Measurements from ENCODE around the gene GDI1.

GDI1 gene

DNA sequence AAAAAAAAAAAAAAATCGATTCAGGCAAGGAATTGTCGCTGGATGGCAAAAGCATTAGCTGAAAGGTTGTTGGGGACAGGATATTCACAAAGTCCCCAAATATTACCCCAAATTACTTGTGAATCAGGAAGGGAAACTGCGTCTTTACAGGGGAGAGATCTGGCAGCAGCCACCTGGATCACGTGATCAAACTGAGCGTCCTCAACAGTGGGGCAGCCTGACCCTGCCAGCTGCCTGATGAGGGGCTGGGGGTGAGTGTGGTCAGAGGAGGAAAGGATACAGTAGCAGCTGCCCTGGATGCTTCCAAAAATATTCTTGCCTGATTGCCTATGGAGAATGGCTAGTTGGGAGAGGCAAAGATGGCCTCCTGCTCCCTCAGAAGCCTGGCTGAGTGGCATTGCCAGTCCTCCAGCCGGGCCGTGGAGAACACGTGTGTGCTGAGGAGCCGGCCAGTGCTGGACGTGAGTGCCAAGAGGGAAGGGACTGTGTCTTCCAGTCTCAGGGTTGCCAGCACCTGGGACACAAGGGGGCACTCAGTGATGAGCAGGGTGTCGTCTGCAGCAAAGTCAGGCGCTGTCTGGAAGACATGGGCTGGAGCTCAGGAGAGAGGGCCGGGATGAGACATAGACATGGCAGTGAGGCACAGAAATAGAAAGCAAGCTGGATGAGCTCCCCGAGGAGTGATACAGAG lies 45.1 kb downstream of the GDI1 start:
- CTCF ChIA-PET = no interaction called here
- TF ChIP-seq, protein P1, sequence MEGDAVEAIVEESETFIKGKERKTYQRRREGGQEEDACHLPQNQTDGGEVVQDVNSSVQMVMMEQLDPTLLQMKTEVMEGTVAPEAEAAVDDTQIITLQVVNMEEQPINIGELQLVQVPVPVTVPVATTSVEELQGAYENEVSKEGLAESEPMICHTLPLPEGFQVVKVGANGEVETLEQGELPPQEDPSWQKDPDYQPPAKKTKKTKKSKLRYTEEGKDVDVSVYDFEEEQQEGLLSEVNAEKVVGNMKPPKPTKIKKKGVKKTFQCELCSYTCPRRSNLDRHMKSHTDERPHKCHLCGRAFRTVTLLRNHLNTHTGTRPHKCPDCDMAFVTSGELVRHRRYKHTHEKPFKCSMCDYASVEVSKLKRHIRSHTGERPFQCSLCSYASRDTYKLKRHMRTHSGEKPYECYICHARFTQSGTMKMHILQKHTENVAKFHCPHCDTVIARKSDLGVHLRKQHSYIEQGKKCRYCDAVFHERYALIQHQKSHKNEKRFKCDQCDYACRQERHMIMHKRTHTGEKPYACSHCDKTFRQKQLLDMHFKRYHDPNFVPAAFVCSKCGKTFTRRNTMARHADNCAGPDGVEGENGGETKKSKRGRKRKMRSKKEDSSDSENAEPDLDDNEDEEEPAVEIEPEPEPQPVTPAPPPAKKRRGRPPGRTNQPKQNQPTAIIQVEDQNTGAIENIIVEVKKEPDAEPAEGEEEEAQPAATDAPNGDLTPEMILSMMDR (IDR thresholded peaks at IDR 0.05; ENCODE audit: control extremely low read depth, extremely low read depth, low read depth, missing control alignments) = no peak
- no peak for DNase-seq (ENCODE audit: extremely low spot score)
- POLR2A ChIA-PET = interaction anchor here (0.7 kb wide), 1 partner anchor 16 kb away, joined by 3 read pairs; no protein-coding TSS in a partner anchor

DNA sequence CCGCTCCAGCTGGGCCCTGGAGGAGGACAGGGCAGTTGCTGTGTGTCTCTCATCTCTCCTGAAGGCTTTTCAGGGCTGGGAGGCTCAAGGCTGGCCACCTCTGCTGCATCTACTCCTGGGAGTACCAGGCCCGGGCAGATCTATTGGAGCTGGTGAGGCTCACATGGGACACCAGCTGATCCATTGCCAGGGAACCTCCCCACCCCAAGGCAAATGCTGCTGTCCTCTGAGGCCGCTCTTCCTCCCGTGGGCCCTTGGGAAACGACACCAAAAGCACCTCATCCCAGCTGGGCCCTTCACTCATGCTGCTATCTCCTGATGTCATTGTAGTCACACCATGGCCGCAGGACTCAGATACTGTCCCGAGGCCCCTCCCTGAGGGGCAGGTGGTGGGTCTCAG lies 45.8 kb downstream of the GDI1 start:
- no peak for DNase-seq (ENCODE audit: extremely low spot score)
- TF ChIP-seq, protein P1 (IDR thresholded peaks at IDR 0.05; ENCODE audit: control extremely low read depth, extremely low read depth, low read depth, missing control alignments) = no peak
- POLR2A ChIA-PET = no interaction called here
- CTCF ChIA-PET = no interaction called here

DNA sequence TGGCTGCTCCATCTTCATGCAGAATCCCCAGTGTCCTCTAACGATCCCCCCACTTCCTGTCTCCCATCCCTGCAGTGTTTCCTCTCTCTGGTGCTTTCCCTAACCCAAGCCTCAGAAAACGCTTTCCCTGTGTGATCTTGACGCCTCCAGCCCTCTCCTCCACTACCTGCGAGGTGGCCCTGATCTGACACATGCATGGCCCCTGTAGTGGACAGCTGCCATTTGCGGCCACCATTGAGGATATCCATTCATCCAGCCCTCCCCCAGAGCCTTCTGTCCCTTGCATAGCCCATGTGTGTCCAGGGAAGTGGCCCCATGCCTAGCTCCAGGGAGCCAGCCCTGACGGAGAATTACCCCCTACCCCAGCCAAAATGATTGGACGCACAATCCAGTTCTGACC lies 46.4 kb downstream of the GDI1 start:
- ChIA-PET CTCF (interaction anchor here (1.3 kb wide), 1 partner anchor 29 kb away, joined by 4 read pairs; no protein-coding TSS in a partner anchor), POLR2A (no interaction called here)
- TF ChIP-seq, protein P1 (IDR thresholded peaks at IDR 0.05; ENCODE audit: control extremely low read depth, extremely low read depth, low read depth, missing control alignments) = no peak
- no peak for DNase-seq (ENCODE audit: extremely low spot score)

DNA sequence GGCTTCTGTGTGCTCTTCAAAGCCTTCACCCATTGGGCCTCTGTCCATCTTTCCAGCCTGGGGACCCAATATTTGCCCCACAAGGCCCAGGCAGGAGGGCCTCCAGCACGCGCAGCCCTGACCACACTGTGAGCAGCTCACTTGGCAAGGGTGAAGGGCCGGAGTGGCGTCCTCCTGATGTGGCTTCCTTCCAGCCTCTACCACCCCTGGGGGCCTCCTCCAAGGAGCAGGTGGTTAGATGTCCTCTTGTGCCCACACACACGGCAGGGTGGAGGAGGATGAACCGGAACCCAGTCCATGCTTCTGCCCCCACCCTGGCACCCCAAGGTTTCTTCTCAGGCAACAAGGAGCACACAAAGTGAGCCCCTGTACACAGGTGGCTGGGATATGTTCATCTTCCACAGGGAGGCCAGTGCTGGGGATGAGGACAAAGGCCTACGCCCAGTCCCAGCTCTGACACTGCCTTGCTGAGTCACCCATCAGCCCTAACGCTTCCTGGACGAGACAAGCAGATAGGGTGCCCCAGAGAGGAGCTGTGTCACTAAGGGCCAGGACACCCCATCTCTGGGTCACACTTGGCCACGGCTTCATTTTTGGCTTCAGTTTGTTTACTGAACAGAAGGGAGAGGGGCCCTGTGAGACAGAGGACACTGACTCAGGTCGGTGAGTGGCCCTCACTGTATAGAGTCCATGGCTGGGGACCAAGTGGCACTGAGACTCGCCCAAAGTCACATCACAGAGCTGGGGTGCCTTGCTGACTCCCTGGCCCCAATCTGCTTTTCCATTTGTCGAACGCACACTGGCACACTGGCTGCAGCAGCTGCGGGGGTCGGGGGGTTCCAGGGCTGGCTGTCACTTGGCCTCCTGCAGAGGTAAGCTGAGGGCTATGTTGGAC lies 47.5 kb downstream of the GDI1 start:
- POLR2A ChIA-PET = no interaction called here
- TF ChIP-seq, protein P1 (IDR thresholded peaks at IDR 0.05; ENCODE audit: control extremely low read depth, extremely low read depth, low read depth, missing control alignments) = no peak
- CTCF ChIA-PET = interaction anchor here (0.9 to 1.3 kb wide), 2 partner anchors 30 to 83 kb away, joined by 3 to 4 read pairs; no protein-coding TSS in a partner anchor
- no peak for DNase-seq (ENCODE audit: extremely low spot score)

DNA sequence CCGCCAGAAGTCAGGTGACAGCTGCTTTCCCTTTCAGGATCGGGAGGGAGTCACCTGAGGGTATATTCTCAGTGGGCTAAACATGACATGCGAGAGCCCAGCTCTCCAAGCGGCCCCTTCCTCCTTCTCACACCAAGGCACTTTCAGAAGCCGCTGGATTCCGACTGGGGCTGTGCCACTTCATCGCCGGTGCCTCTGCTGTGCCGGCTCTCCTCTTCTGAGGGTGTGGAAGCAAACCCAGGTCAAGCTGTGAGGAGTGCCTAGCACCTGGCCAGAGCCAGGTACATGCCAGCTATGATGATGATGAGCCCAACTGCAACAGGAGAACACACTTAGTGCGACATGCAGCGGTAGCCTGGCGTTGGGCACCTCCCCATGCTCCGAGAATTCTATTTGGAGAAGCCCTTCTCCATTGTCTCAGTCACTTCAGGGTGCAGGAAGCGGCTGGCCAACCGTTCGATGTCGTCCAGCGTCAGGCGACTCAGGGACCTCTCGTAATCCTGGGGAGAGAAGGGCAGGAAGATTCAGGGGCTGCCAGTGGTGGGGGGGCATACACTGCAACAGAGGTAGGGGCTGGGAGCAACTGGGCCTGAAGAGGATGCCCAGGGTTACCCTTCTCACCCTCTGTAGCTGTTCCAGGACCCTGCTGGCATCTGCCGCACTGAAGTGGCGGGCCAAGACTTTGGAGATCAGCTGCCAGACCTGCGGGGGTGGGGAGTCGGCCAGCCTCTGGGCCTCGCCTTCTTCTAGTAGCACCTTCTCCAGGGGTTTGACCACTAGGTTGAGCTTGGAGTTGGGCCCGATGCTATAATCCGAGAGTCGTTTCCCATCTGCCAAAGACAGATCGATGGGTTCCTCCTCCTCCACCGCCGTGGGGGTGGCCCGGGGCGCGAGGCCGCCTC lies 48.4 kb downstream of the GDI1 start:
- POLR2A ChIA-PET = no interaction called here
- TF ChIP-seq, protein P1 (IDR thresholded peaks at IDR 0.05; ENCODE audit: control extremely low read depth, extremely low read depth, low read depth, missing control alignments) = no peak
- CTCF ChIA-PET = interaction anchor here (0.6 to 1.2 kb wide), 3 partner anchors 13 to 83 kb away, joined by 3 to 4 read pairs (median 3); no protein-coding TSS in a partner anchor
- no peak for DNase-seq (ENCODE audit: extremely low spot score)

DNA sequence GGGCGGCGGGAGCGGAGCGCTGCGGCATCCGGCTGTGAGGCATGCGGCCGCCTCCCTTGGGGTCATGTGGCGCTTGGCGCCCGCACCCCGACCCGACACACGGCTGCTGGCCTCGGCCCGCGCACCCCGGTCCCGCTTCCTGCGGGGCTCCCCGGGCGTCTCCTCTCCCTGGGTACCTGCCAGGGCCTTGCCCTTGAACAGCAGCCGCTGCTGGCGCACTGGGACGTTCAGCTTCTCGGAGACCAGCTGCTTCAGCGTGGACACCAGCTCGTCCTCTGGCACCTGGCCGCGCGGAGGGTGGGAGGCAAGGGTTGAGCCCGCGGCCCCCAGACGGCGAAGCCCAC lies 49.1 kb downstream of the GDI1 start:
- ChIA-PET CTCF (interaction anchor here (0.6 to 1.2 kb wide), 2 partner anchors 13 to 41 kb away, joined by 3 to 4 read pairs; no protein-coding TSS in a partner anchor), POLR2A (no interaction called here)
- DNase-seq (ENCODE audit: extremely low spot score) = no peak
- TF ChIP-seq, protein P1 (IDR thresholded peaks at IDR 0.05; ENCODE audit: control extremely low read depth, extremely low read depth, low read depth, missing control alignments) = no peak

Data from GM10248 (cell line).